Occipital lobe (tissue), 3 donors: Measurements from ENCODE around the gene USP21. TPM values are rescaled to one million over a fixed set of nuclear protein-coding genes. Genes with fewer than 3 reads are reported as not detected.

ENCODE experiments used
- DNase-seq: peaks from one replicate; lab custom pipeline; 2025; lab: John Stamatoyannopoulos, UW
- small RNA-seq: library from RNA; depleted of rRNA; stranded (forward); fragments of <200 nt; gene quantifications from one replicate; pipeline ENCODE3, GENCODE V24; 2014
- total RNA-seq: library from RNA; depleted of rRNA; stranded (reverse); fragments of >200 nt; gene quantifications from one replicate; pipeline ENCODE4 v1.2.3, GENCODE V29; 2014

Gene USP21
- total RNA-seq, 1 donor from 2014 or later = 10.6 TPM

GRCh38 chr1:161215076-161215475, 55.8 kb downstream of the USP21 start, which contains the start of gene FCER1G:
TSS of gene FCER1G (plus strand) at chr1:161215295. CDS start at chr1:161215322, 27 bp downstream.
- no peak for DNase-seq

Small RNAs within 50 kb of the gene (small RNA-seq; reads per million reads assigned to genes)
- not detected for gene RF01225

Other genes with a start within 250 kb of the USP21 start
- not detected for gene ITLN2, start 204.7 kb upstream of the USP21 start, total RNA-seq
- gene F11R, start 138.3 kb upstream of the USP21 start, total RNA-seq = 10.9 TPM
- gene TSTD1, start 120.5 kb upstream of the USP21 start, total RNA-seq = 42.6 TPM
- 131 TPM for gene USF1, start 113.5 kb upstream of the USP21 start, total RNA-seq
- 1.7 TPM for gene ARHGAP30, start 89.6 kb upstream of the USP21 start, total RNA-seq
- gene NECTIN4, start 69.9 kb upstream of the USP21 start, total RNA-seq = not detected
- 0.78 TPM for gene KLHDC9, start 61.1 kb upstream of the USP21 start, total RNA-seq
- gene PFDN2, start 41.5 kb upstream of the USP21 start, total RNA-seq = 33.8 TPM
- 18.7 TPM for gene NIT1, start 41.4 kb upstream of the USP21 start, total RNA-seq
- 26.8 TPM for gene DEDD, start 26.8 kb upstream of the USP21 start, total RNA-seq
- gene UFC1, start 5.5 kb upstream of the USP21 start, total RNA-seq = 99.4 TPM
- gene PPOX, start 6.9 kb downstream of the USP21 start, total RNA-seq = 25.4 TPM
- gene B4GALT3, start 18.0 kb downstream of the USP21 start, total RNA-seq = 21.4 TPM
- 0.62 TPM for gene ADAMTS4, start 39.6 kb downstream of the USP21 start, total RNA-seq
- gene NDUFS2, start 42.9 kb downstream of the USP21 start, total RNA-seq = 85.2 TPM
- gene FCER1G, start 55.8 kb downstream of the USP21 start, total RNA-seq = 1.6 TPM
- not detected for gene APOA2, start 64.1 kb downstream of the USP21 start, total RNA-seq
- gene TOMM40L, start 66.6 kb downstream of the USP21 start, total RNA-seq = 20.1 TPM
- 0.47 TPM for gene NR1I3, start 78.7 kb downstream of the USP21 start, total RNA-seq
- gene PCP4L1, start 99.2 kb downstream of the USP21 start, total RNA-seq = 3.1 TPM
- gene MPZ, start 150.5 kb downstream of the USP21 start, total RNA-seq = 1.4 TPM
- gene SDHC, start 154.9 kb downstream of the USP21 start, total RNA-seq = 19.5 TPM
- gene CFAP126, start 208.4 kb downstream of the USP21 start, total RNA-seq = 0.31 TPM